ENCODE data around the gene PCDH9. TPM values are rescaled to one million over a fixed set of nuclear protein-coding genes. Genes with fewer than 3 reads are reported as not detected.

PCDH9 gene
- total and polyA plus RNA-seq, 2 donors, result 0.72 to 28.2 TPM

- 86% methylated on average over 1 of the region's 1 CpG for WGBS
- no peak overlapping the region for H3K4me3 ChIP-seq (ENCODE audit: low read depth, low read length)
- no peaks in the 10 kb centered on the region for H3K36me3 ChIP-seq (ENCODE audit: insufficient read depth)
- no peak overlapping the region for H3K27ac ChIP-seq (ENCODE audit: low read depth)
- no peaks in the 10 kb centered on the region for H3K4me1 ChIP-seq (ENCODE audit: insufficient read depth)
- no peak for DNase-seq (ENCODE audit: extremely low spot score)
Measured at GRCh38 chr13:67091603-67092002, 138.5 kb downstream of the PCDH9 start.

GRCh38 chr13:67090856-67091255 is 139.3 kb downstream of the PCDH9 start:
- Histone ChIP-seq H3K4me1 (ENCODE audit: insufficient read depth) (no peaks in the 10 kb centered on the region), H3K27ac (ENCODE audit: low read depth) (no peak overlapping the region), H3K4me3 (ENCODE audit: low read depth, low read length) (no peak overlapping the region), H3K36me3 (ENCODE audit: insufficient read depth) (no peaks in the 10 kb centered on the region)
- no peak for DNase-seq (ENCODE audit: extremely low spot score)
- 55% methylated on average over 2 of the region's 2 CpGs for WGBS

DNA sequence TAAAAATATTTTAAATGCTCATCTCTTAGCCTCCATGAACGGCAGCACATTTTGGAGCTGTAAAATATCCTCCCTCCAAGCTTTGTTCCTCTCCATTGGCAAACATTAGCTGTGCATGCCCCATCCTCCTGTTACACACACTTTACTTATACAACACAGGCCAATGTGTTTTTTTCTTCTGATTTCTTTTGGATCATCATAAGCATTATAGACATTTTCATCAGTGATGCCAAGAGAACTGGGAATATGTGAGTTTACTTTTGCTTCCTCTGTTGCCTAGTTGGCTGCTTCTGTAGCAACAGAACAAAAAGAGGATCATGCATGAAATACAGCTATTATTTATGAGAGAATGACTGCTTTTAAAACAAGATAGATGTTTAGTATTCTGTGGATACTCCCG is 142.6 kb downstream of the PCDH9 start:
- H3K4me1 ChIP-seq (ENCODE audit: insufficient read depth), result no peaks in the 10 kb centered on the region
- DNase-seq (ENCODE audit: extremely low spot score), result no peak
- H3K4me3 ChIP-seq (ENCODE audit: low read depth, low read length), result no peak overlapping the region
- H3K27ac ChIP-seq (ENCODE audit: low read depth), result no peak overlapping the region
- 27% methylated on average over 2 of the region's 2 CpGs for WGBS
- no peaks in the 10 kb centered on the region for H3K36me3 ChIP-seq (ENCODE audit: insufficient read depth)

DNA sequence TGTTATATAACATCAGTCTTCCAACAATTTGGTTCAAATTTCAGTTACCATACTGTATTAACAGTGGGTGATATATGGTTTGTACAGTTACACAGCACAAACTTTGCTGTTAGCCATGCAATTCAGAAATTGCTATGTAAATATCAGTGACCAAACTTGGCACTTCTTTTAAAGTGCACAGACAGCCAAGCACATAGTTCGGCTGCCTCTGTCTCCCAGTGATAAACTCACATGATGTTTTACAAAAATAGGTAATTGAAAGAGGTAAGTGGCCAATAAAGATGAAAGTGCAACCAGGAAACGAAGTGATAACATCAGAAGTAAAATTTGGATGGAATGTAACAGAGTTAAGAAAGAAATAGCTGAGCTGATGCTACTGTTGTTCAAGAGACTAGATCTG is 143.9 kb downstream of the PCDH9 start:
- no peak for DNase-seq (ENCODE audit: extremely low spot score)
- H3K27ac ChIP-seq (ENCODE audit: low read depth), result no peak overlapping the region
- no peaks in the 10 kb centered on the region for H3K4me1 ChIP-seq (ENCODE audit: insufficient read depth)
- no peaks in the 10 kb centered on the region for H3K36me3 ChIP-seq (ENCODE audit: insufficient read depth)
- 38% methylated on average over 2 of the region's 2 CpGs for WGBS
- H3K4me3 ChIP-seq (ENCODE audit: low read depth, low read length), result no peak overlapping the region

DNA sequence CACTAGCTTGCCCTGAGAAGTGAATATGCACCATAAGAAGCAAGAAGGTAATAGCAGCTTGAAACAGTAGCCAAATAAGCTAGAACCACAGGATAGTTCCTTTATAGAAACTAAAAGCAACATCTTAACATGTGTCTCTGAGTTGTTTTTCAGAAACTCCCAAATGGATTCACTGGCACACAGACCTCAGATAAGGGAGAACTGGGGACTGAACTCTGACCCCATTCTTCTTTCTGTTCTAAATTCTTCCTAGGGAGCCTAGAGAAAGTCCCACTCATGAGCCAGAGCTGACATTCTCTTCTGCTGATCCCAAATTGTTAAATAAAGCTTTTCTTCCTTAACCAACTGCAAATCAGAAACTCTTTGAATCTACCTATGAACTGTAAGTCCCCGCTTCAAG is 146.1 kb downstream of the PCDH9 start:
- 100% methylated on average over 1 of the region's 1 CpG for WGBS
- H3K4me3 ChIP-seq (ENCODE audit: low read depth, low read length), result no peak overlapping the region
- H3K4me1 ChIP-seq (ENCODE audit: insufficient read depth), result no peaks in the 10 kb centered on the region
- H3K36me3 ChIP-seq (ENCODE audit: insufficient read depth), result no peaks in the 10 kb centered on the region
- no peak for DNase-seq (ENCODE audit: extremely low spot score)
- no peak overlapping the region for H3K27ac ChIP-seq (ENCODE audit: low read depth)

GRCh38 chr13:67083519-67083918 is 146.6 kb downstream of the PCDH9 start:
- Histone ChIP-seq H3K4me3 (ENCODE audit: low read depth, low read length) (no peak overlapping the region), H3K36me3 (ENCODE audit: insufficient read depth) (no peaks in the 10 kb centered on the region), H3K4me1 (ENCODE audit: insufficient read depth) (no peaks in the 10 kb centered on the region), H3K27ac (ENCODE audit: low read depth) (no peak overlapping the region)
- WGBS, result 74% methylated on average over 2 of the region's 2 CpGs
- no peak for DNase-seq (ENCODE audit: extremely low spot score)

- Histone ChIP-seq H3K4me3 (ENCODE audit: low read depth, low read length) (no peak overlapping the region), H3K27ac (ENCODE audit: low read depth) (no peak overlapping the region), H3K36me3 (ENCODE audit: insufficient read depth) (no peaks in the 10 kb centered on the region), H3K4me1 (ENCODE audit: insufficient read depth) (no peaks in the 10 kb centered on the region)
- no peak for DNase-seq (ENCODE audit: extremely low spot score)
- WGBS, result 96% methylated on average over 2 of the region's 2 CpGs
Measured at GRCh38 chr13:67080351-67080750, 149.8 kb downstream of the PCDH9 start.

DNA sequence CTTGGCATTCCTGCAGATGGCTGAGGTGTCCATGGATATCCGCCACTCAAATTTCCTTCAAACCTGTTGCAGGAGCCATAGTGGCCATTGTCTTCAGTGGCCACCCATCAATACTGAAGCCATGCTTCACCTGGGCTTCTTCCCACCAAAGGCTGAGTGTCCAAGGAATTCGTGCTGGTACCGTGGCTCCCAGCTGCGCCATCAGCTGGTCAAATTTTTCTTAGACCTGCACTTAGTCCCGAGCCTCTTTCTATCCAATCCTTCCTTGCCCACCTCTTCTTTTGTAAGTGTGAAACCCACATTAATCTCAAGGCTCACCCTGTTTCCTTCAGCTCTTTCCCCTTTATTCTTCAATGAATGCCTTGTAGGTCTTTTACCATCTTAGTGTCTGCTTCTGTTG is 152.1 kb downstream of the PCDH9 start:
- Histone ChIP-seq H3K36me3 (ENCODE audit: insufficient read depth) (no peaks in the 10 kb centered on the region), H3K4me3 (ENCODE audit: low read depth, low read length) (no peak overlapping the region), H3K4me1 (ENCODE audit: insufficient read depth) (no peaks in the 10 kb centered on the region), H3K27ac (ENCODE audit: low read depth) (no peak overlapping the region)
- 95% methylated on average over 5 of the region's 5 CpGs for WGBS
- DNase-seq (ENCODE audit: extremely low spot score), result no peak

DNA sequence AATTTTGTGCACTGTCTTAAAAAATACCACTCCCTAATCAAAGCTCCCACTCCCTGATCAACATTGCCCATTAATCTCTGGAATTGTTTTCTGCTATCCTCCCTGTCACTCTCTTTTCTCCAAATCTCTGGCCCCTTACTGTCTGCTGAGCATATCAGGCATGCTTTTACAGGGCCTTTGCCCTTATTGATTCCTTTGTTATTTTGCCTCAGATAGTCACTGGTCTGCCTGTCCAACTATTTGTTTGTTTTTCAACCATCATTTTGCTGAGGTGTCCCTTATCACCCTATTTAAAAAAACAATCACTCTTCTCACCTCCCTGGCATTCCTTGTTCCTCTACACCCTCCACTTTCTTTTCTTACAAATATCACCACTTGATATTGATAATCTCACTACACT is 153.0 kb downstream of the PCDH9 start:
- no peak for DNase-seq (ENCODE audit: extremely low spot score)
- Histone ChIP-seq H3K4me3 (ENCODE audit: low read depth, low read length) (no peak overlapping the region), H3K4me1 (ENCODE audit: insufficient read depth) (no peaks in the 10 kb centered on the region), H3K36me3 (ENCODE audit: insufficient read depth) (no peaks in the 10 kb centered on the region), H3K27ac (ENCODE audit: low read depth) (no peak overlapping the region)

GRCh38 chr13:67076378-67076777 is 153.8 kb downstream of the PCDH9 start:
- DNase-seq (ENCODE audit: extremely low spot score), result no peak
- Histone ChIP-seq H3K4me1 (ENCODE audit: insufficient read depth) (no peaks in the 10 kb centered on the region), H3K27ac (ENCODE audit: low read depth) (no peak overlapping the region), H3K4me3 (ENCODE audit: low read depth, low read length) (no peak overlapping the region), H3K36me3 (ENCODE audit: insufficient read depth) (no peaks in the 10 kb centered on the region)
- 73% methylated on average over 3 of the region's 3 CpGs for WGBS

DNA sequence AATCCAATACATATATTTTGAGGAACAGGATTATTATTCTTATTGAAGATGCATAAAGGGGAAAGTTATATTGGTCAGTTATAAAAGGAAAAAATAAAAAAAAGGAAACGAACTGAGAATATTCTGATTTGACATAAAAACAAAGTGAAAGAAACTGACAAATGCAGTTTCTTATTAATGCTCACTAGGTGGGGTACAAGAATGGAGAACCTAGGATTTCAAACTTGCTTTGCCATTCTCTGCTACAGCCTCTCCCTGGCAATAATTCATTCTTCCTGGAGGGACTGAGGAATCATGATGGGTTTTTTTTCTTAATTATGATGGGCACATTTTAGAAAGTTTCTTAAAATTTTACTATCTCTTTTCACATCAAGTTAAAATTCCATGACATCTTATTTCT is 154.9 kb downstream of the PCDH9 start:
- H3K4me3 ChIP-seq (ENCODE audit: low read depth, low read length), result no peak overlapping the region
- DNase-seq (ENCODE audit: extremely low spot score), result no peak
- no peaks in the 10 kb centered on the region for H3K4me1 ChIP-seq (ENCODE audit: insufficient read depth)
- H3K27ac ChIP-seq (ENCODE audit: low read depth), result no peak overlapping the region
- WGBS, result 49% methylated on average over 1 of the region's 1 CpG
- no peaks in the 10 kb centered on the region for H3K36me3 ChIP-seq (ENCODE audit: insufficient read depth)

- Histone ChIP-seq H3K27ac (ENCODE audit: low read depth) (no peak overlapping the region), H3K4me3 (ENCODE audit: low read depth, low read length) (no peak overlapping the region), H3K36me3 (ENCODE audit: insufficient read depth) (no peaks in the 10 kb centered on the region), H3K4me1 (ENCODE audit: insufficient read depth) (no peaks in the 10 kb centered on the region)
- DNase-seq (ENCODE audit: extremely low spot score), result no peak
- WGBS, result 93% methylated on average over 3 of the region's 3 CpGs
Measured at GRCh38 chr13:67071918-67072598, 158.1 kb downstream of the PCDH9 start.

GRCh38 chr13:67070306-67070705 is 159.8 kb downstream of the PCDH9 start:
- no peaks in the 10 kb centered on the region for H3K36me3 ChIP-seq (ENCODE audit: insufficient read depth)
- no peak for DNase-seq (ENCODE audit: extremely low spot score)
- no peaks in the 10 kb centered on the region for H3K4me1 ChIP-seq (ENCODE audit: insufficient read depth)
- no peak overlapping the region for H3K27ac ChIP-seq (ENCODE audit: low read depth)
- H3K4me3 ChIP-seq (ENCODE audit: low read depth, low read length), result no peak overlapping the region

GRCh38 chr13:67069117-67069767 is 160.9 kb downstream of the PCDH9 start:
- no peaks in the 10 kb centered on the region for H3K4me1 ChIP-seq (ENCODE audit: insufficient read depth)
- H3K36me3 ChIP-seq (ENCODE audit: insufficient read depth), result no peaks in the 10 kb centered on the region
- DNase-seq (ENCODE audit: extremely low spot score), result no peak
- WGBS, result 85% methylated on average over 3 of the region's 3 CpGs
- H3K4me3 ChIP-seq (ENCODE audit: low read depth, low read length), result no peak overlapping the region
- H3K27ac ChIP-seq (ENCODE audit: low read depth), result no peak overlapping the region

Measured in urinary bladder (tissue), 4 donors.